PC-3 (cell line): Measurements from ENCODE around the gene NUTF2.

Experiments
- EZH2 ChIP-seq: fragments of 300-600 bp; sonication (generic); IDR thresholded peaks from one replicate; pipeline ENCODE4 v1.6.1; 2017; ENCODE audit warnings: antibody characterized with exemption, mild to moderate bottlenecking, low read length; ENCODE audit not compliant: unreplicated experiment
- EZH2phosphoT487 ChIP-seq: fragments of 300-600 bp; sonication (generic); IDR thresholded peaks from 2 replicates; pipeline ENCODE4 v1.6.1; 2018; ENCODE audit warnings: mild to moderate bottlenecking, antibody characterized with exemption, low read length, borderline replicate concordance
- TF ChIP-seq, protein P1 (sequence below): fragments of 300-600 bp; sonication (generic); conservative IDR thresholded peaks from 2 replicates; pipeline ENCODE4 v1.5.1; 2017; ENCODE audit warnings: antibody characterized with exemption, low read depth, mild to moderate bottlenecking, low read length

DNA sequence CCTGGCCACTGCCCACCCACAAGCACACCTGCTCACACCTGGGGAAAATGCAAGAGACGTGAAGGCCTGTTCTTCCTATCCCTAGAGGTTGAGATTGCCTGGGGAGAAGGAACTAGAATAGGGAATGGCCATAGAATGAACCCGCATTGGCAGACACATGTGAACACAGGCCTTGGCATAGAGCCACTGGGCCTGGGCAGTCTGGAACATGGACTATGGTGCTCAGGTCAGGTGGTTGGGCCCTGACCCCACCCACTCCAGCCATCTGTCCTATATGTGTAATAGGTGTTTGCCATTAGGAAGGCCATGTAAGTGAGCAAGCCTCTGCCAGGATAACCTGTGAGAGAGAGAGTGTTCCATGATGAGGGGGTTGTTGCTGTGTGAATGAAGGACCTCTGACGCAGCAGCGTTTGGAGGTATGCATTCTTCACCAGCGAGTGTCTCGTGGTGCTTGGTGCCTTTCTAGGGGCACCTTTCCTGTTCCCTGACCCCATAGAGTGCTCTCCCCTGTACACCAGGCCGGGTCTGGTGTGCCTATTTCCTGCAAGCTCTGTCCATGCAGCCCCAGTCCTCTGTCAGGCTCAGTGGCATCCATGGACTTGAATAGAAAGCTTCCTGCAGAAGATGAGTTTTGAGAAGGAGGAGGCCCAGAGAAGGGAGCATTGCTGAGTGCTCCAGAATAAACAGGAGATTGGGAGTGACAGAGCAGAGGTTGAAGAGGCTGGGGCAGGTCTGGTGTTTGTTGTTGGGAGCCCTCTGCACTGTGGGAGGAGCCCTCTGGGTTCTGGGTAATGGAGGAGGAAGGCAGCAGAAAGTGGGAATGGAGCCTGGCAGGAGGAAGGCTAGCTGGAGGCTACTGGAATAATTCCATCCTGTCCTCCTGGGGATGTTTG lies 69.3 kb downstream of the NUTF2 start:
- TF ChIP-seq, protein P1, sequence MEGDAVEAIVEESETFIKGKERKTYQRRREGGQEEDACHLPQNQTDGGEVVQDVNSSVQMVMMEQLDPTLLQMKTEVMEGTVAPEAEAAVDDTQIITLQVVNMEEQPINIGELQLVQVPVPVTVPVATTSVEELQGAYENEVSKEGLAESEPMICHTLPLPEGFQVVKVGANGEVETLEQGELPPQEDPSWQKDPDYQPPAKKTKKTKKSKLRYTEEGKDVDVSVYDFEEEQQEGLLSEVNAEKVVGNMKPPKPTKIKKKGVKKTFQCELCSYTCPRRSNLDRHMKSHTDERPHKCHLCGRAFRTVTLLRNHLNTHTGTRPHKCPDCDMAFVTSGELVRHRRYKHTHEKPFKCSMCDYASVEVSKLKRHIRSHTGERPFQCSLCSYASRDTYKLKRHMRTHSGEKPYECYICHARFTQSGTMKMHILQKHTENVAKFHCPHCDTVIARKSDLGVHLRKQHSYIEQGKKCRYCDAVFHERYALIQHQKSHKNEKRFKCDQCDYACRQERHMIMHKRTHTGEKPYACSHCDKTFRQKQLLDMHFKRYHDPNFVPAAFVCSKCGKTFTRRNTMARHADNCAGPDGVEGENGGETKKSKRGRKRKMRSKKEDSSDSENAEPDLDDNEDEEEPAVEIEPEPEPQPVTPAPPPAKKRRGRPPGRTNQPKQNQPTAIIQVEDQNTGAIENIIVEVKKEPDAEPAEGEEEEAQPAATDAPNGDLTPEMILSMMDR: no peak
- TF ChIP-seq EZH2 (no peak), EZH2phosphoT487 (no peak)
